Left lung (tissue), 10 donors: ENCODE results near the gene VPS13A. TPM values are rescaled to one million over a fixed set of nuclear protein-coding genes. Genes with fewer than 3 reads are reported as not detected.

Source experiments
- ATAC-seq: fragments of 200-7000 bp; cut with Tn5 transposase; one replicate; pipeline ENCODE4 v1.9.1; 2020; ENCODE audit warnings: moderate library complexity
- DNase-seq, 4 donors: peaks; one replicate each; pipeline ENCODE4 v3.0.0-alpha.2; 2013 to 2020
- H3K27ac ChIP-seq, 2 donors: fragments of 200-600 bp; sonication (generic) in 1 of 2; one replicate each; pipeline versions ENCODE4 v1.5.0 to v1.8.0; 2020 to 2021
- H3K27me3 ChIP-seq, 2 donors: fragments of 200-600 bp; sonication (generic) in 1 of 2; one replicate each; pipeline versions ENCODE4 v1.5.0 to v1.8.0; 2020 to 2021
- H3K36me3 ChIP-seq, 2 donors: fragments of 200-600 bp; sonication (generic) in 1 of 2; one replicate each; pipeline versions ENCODE4 v1.5.0 to v1.8.0; 2020 to 2021
- H3K4me1 ChIP-seq, 2 donors: fragments of 200-600 bp; one replicate each; pipeline ENCODE4 v1.8.0; 2021
- H3K4me3 ChIP-seq, 2 donors: fragments of 200-600 bp; sonication (generic) in 1 of 2; one replicate each; pipeline versions ENCODE4 v1.5.0 to v1.8.0; 2020 to 2021; ENCODE audit warnings: mild to moderate bottlenecking in 1 of 2
- H3K9me3 ChIP-seq, 2 donors: fragments of 200-600 bp; sonication (generic) in 1 of 2; one replicate each; pipeline versions ENCODE4 v1.5.0 to v1.8.0; 2020 to 2021
- CTCF ChIP-seq, 2 donors: fragments of 200-600 bp; sonication (generic) in 1 of 2; IDR thresholded peaks; one replicate each; pipeline versions ENCODE4 v1.5.0 to v1.8.0; 2021; ENCODE audit warnings: antibody characterized with exemption in 2 of 2
- intact Hi-C, 2 donors: fragments of 100-400 bp; cut with DNase I; formaldehyde crosslinking; loops; one replicate each; pipeline versions ENCODE4 v1.11.2 to v1.14.2; 2022
- polyA plus RNA-seq, 6 donors: library from polyadenylated mRNA; unstranded; fragments of 120-200 nt; gene quantifications; one replicate each; pipeline ENCODE4 v1.2.1, GENCODE V29; 2013; ENCODE audit not compliant: insufficient read length in 6 of 6
- total RNA-seq, 2 donors: library from RNA; stranded (reverse); fragmentation: NEBNext Ultra II Directional; extraction: Animal tissue kit (Norgen Biotek cat#: 25700); gene quantifications; one replicate each; pipeline ENCODE4 v1.2.1, GENCODE V29; 2021
- donor health status: DM: no; HTN: yes; CAD: no.
- donor health status: DM: no; HTN: no; CAD: no.

VPS13A gene
- total and polyA plus RNA-seq, 8 donors: 19.7 to 36.1 (median 28.7) TPM

DNA sequence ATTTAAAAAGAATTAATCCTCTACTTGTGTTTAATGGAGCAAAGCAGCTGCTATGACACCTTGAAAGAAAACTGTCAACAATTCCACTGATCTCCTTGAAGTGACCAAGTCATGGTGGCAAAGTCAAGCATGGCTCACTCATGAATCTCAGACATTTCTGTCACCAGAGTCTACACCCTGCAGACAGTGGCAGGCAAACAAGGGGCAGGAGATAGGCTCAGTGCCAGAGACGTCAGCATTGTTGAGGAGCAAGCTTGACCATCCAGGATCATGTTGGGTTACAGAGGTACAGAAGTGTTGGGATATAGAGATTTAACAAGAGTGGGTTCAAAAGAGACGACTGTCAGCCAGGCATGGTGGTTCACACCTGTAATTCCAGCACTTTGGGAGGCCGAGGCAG lies 16.1 kb upstream of the VPS13A start:
- Histone ChIP-seq H3K9me3 (no peaks in the 10 kb centered on the region), H3K27ac (no peak overlapping the region), H3K36me3 (no peaks in the 10 kb centered on the region), H3K4me3 (no peak overlapping the region), H3K4me1 (peaks cover 3 to 7% of the 10 kb centered on the region in 2 donors), H3K27me3 (no peaks in the 10 kb centered on the region)
- no peak for TF ChIP-seq CTCF (IDR thresholded peaks at IDR 0.05)
- DNase-seq: no peak
- intact Hi-C loops: no loop called here
- no peak for ATAC-seq

- peaks cover 3 to 7% of the 10 kb centered on the region in 2 donors for H3K4me1 ChIP-seq
- no peak for TF ChIP-seq CTCF (IDR thresholded peaks at IDR 0.05)
- no peaks in the 10 kb centered on the region for H3K9me3 ChIP-seq
- H3K36me3 ChIP-seq: no peaks in the 10 kb centered on the region
- H3K27me3 ChIP-seq: no peaks in the 10 kb centered on the region
- intact Hi-C loops: no loop called here
- ATAC-seq (no peak), DNase-seq (no peak)
- H3K4me3 ChIP-seq: no peak overlapping the region
- H3K27ac ChIP-seq: no peak overlapping the region
Measured at GRCh38 chr9:77161966-77162365, 15.4 kb upstream of the VPS13A start.

GRCh38 chr9:77162366-77162765 lies 15.0 kb upstream of the VPS13A start:
- Histone ChIP-seq H3K27ac (no peak overlapping the region), H3K9me3 (no peaks in the 10 kb centered on the region), H3K36me3 (no peaks in the 10 kb centered on the region), H3K27me3 (no peaks in the 10 kb centered on the region), H3K4me3 (no peak overlapping the region), H3K4me1 (peaks cover 3 to 7% of the 10 kb centered on the region in 2 donors)
- intact Hi-C loops: no loop called here
- TF ChIP-seq CTCF (IDR thresholded peaks at IDR 0.05): no peak
- ATAC-seq (no peak), DNase-seq (no peak)

GRCh38 chr9:77163884-77164283 lies 13.4 kb upstream of the VPS13A start:
- intact Hi-C loops: no loop called here
- no peaks in the 10 kb centered on the region for H3K27me3 ChIP-seq
- TF ChIP-seq CTCF (IDR thresholded peaks at IDR 0.05): no peak
- H3K9me3 ChIP-seq: no peaks in the 10 kb centered on the region
- DNase-seq: peak in 2 of 4 donors; percentile 24 to 43
- H3K36me3 ChIP-seq: no peaks in the 10 kb centered on the region
- no peak overlapping the region for H3K27ac ChIP-seq
- peaks cover 3 to 7% of the 10 kb centered on the region in 2 donors for H3K4me1 ChIP-seq
- ATAC-seq: peak; percentile 45
- H3K4me3 ChIP-seq: no peak overlapping the region

DNA sequence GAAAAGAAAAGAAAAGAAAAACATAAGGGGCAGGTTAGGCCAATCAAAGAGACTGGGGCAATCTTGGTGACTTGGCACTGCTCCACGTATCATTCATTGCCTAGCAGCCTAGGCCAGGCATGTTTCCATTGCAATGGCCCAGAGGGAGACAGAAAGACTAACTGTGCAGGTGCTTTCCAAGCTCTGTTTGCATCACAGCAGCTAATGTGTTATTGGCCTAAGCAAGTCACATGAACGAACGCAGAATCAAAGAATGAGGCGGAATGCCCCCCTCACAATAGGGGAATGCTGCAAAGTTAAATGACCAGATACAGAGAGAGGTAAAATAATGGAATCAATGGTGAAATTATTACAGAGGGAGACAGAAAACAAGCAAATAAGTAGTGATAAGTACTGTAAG lies 11.1 kb upstream of the VPS13A start:
- no peaks in the 10 kb centered on the region for H3K27me3 ChIP-seq
- H3K4me3 ChIP-seq: no peak overlapping the region
- H3K9me3 ChIP-seq: no peaks in the 10 kb centered on the region
- no peaks in the 10 kb centered on the region for H3K36me3 ChIP-seq
- DNase-seq (no peak), ATAC-seq (no peak)
- H3K27ac ChIP-seq: no peak overlapping the region
- intact Hi-C loops: no loop called here
- H3K4me1 ChIP-seq: peaks cover 3 to 7% of the 10 kb centered on the region in 2 donors
- no peak for TF ChIP-seq CTCF (IDR thresholded peaks at IDR 0.05)
